Activated CD8-positive, alpha-beta memory T cell treated with anti-CD3 and anti-CD28 coated beads, Interleukin-2, amount 50 U/mL, for 1 hour (primary cell): Measurements from ENCODE around the gene ABCA2.

Experiments
- DNase-seq: peaks from one replicate; pipeline ENCODE4 v3.0.0-alpha.2; 2020; ENCODE audit errors: extremely low read depth

The ABCA2 gene

GRCh38 chr9:136979769-136980587 is 48.1 kb downstream of the ABCA2 start:
- no peak for DNase-seq

- DNase-seq, result no peak
Observed at GRCh38 chr9:136978865-136979544, 49.0 kb downstream of the ABCA2 start.

GRCh38 chr9:136978073-136978864 is 49.8 kb downstream of the ABCA2 start:
- DNase-seq, result peak; percentile 40

- DNase-seq, result no peak
Observed at GRCh38 chr9:136977649-136978072, 50.4 kb downstream of the ABCA2 start.

- DNase-seq, result no peak
Observed at GRCh38 chr9:136977223-136977622, 50.8 kb downstream of the ABCA2 start, which contains the start of gene PTGDS. PTGDS (plus strand) TSS chr9:136977504; CDS start chr9:136977579, 75 bp downstream.

- no peak for DNase-seq
Observed at GRCh38 chr9:136975644-136976043, 52.4 kb downstream of the ABCA2 start.

- no peak for DNase-seq
Observed at GRCh38 chr9:136974817-136975535, 53.1 kb downstream of the ABCA2 start.

- DNase-seq, result no peak
Observed at GRCh38 chr9:136973618-136974617, 54.1 kb downstream of the ABCA2 start.

GRCh38 chr9:136972743-136973142 is 55.3 kb downstream of the ABCA2 start:
- no peak for DNase-seq

GRCh38 chr9:136972335-136972734 is 55.7 kb downstream of the ABCA2 start:
- DNase-seq, result no peak

- no peak for DNase-seq
Observed at GRCh38 chr9:136971746-136972145, 56.3 kb downstream of the ABCA2 start.

- no peak for DNase-seq
Observed at GRCh38 chr9:136970361-136970760, 57.7 kb downstream of the ABCA2 start.

- DNase-seq, result no peak
Observed at GRCh38 chr9:136969774-136970173, 58.3 kb downstream of the ABCA2 start.

- no peak for DNase-seq
Observed at GRCh38 chr9:136969150-136969549, 58.9 kb downstream of the ABCA2 start.

GRCh38 chr9:136968333-136969127 is 59.5 kb downstream of the ABCA2 start:
- no peak for DNase-seq

GRCh38 chr9:136965771-136966484 is 62.1 kb downstream of the ABCA2 start:
- DNase-seq, result peak; percentile 22

GRCh38 chr9:136964833-136965422 is 63.1 kb downstream of the ABCA2 start:
- no peak for DNase-seq

GRCh38 chr9:136964171-136964689 is 63.8 kb downstream of the ABCA2 start:
- DNase-seq, result no peak
